ENCODE data around the gene PCSK6.

PCSK6 gene

DNA sequence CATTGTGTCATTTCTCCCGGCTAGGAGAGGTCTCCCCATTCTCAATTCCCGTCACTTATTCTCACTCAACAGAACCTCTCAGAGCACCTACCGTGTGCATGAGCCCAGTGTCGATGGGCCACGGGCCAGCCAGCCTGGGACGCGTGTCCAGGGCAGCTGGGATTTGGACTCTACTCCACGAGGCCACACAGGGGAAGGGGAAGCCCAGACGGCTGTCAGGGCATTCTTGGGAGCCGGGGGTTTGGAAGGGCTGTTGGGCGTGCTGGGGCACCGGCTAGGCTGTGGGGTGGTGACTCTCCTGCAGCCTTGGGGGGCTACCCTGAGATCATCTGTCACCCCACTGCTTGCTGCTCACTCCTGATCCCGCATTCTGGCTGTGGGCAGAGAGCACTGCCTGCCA is 41.7 kb upstream of the PCSK6 start:
- H3K4me1 ChIP-seq (ENCODE audit: insufficient read depth, low read length) = no peaks in the 10 kb centered on the region
- H3K27me3 ChIP-seq (ENCODE audit: insufficient read depth, low read length) = no peaks in the 10 kb centered on the region
- no peak overlapping the region for H3K4me3 ChIP-seq (ENCODE audit: low read length)
- no peak overlapping the region for H3K9ac ChIP-seq (ENCODE audit: low read depth, low read length)
- no peaks in the 10 kb centered on the region for H3K9me3 ChIP-seq (ENCODE audit: insufficient read depth, low read depth, low read length)
- no peak overlapping the region for H3K27ac ChIP-seq (ENCODE audit: low read length)
- no peaks in the 10 kb centered on the region for H3K36me3 ChIP-seq (ENCODE audit: insufficient read depth, low read depth, low read length)

DNA sequence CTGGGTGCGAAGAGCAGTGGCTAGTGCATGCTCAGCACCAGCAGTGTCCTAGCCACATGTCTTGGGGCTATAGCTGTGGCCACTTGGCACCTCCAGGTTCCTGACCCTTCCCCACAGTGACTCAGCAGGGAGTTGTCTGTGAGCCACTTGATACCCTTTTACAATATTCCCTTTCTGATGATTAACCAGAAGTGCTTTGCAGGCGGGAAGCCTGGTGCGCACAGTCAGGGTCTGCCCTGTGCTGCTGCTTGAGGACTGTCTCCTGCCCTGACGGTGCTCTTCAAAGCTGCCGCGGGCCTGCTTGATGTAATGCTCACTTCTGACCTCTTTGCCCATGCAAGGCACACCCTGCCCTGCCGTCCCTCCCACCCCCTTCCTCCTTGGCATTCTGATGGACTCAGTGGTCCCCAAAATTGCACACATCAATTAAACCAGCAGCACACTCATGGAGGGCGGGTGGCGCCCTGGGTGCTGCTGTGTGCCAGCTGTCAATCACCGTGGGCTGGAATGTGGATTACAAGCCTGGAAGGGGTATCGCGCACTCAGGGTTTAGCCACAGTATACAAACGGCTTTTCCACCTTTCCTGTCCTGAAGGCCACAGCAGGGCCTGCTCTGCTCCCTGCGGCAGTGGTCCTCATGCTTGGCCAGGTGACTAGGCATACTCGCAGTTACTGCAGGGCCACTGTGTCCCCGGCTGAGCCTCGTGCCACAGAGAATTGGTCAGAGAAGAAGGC is 40.9 kb upstream of the PCSK6 start:
- H3K27me3 ChIP-seq (ENCODE audit: insufficient read depth, low read length) = no peaks in the 10 kb centered on the region
- H3K9ac ChIP-seq (ENCODE audit: low read depth, low read length) = no peak overlapping the region
- H3K27ac ChIP-seq (ENCODE audit: low read length) = no peak overlapping the region
- no peaks in the 10 kb centered on the region for H3K4me1 ChIP-seq (ENCODE audit: insufficient read depth, low read length)
- no peaks in the 10 kb centered on the region for H3K36me3 ChIP-seq (ENCODE audit: insufficient read depth, low read depth, low read length)
- no peaks in the 10 kb centered on the region for H3K9me3 ChIP-seq (ENCODE audit: insufficient read depth, low read depth, low read length)
- H3K4me3 ChIP-seq (ENCODE audit: low read length) = no peak overlapping the region

DNA sequence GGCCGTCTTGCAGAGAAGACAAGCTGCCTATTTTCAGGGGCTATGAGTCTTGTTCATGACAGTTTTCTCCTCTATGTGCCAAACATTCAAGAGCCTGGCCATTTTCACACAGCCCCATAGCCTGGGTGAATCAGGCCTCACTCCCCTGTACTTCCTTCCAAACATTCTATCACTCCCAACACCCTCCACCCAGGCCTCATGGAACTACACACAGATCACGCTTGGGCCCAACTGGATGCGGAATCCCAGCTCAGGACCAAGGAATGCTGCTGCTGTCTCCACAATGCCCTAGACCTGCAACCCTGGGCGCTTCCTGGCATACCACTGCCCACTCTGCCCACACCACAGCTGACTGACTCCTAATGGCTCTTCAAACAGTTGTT is 39.4 kb upstream of the PCSK6 start:
- Histone ChIP-seq H3K9me3 (ENCODE audit: insufficient read depth, low read depth, low read length) (no peaks in the 10 kb centered on the region), H3K27ac (ENCODE audit: low read length) (no peak overlapping the region), H3K4me3 (ENCODE audit: low read length) (no peak overlapping the region), H3K4me1 (ENCODE audit: insufficient read depth, low read length) (no peaks in the 10 kb centered on the region), H3K9ac (ENCODE audit: low read depth, low read length) (no peak overlapping the region), H3K27me3 (ENCODE audit: insufficient read depth, low read length) (no peaks in the 10 kb centered on the region), H3K36me3 (ENCODE audit: insufficient read depth, low read depth, low read length) (no peaks in the 10 kb centered on the region)

- Histone ChIP-seq H3K4me3 (ENCODE audit: low read length) (no peak overlapping the region), H3K36me3 (ENCODE audit: insufficient read depth, low read depth, low read length) (no peaks in the 10 kb centered on the region), H3K9me3 (ENCODE audit: insufficient read depth, low read depth, low read length) (no peaks in the 10 kb centered on the region), H3K27me3 (ENCODE audit: insufficient read depth, low read length) (no peaks in the 10 kb centered on the region), H3K4me1 (ENCODE audit: insufficient read depth, low read length) (no peaks in the 10 kb centered on the region), H3K9ac (ENCODE audit: low read depth, low read length) (no peak overlapping the region), H3K27ac (ENCODE audit: low read length) (no peak overlapping the region)
These were observed 38.8 kb upstream of the PCSK6 start for GRCh38 chr15:101528108-101528916.

DNA sequence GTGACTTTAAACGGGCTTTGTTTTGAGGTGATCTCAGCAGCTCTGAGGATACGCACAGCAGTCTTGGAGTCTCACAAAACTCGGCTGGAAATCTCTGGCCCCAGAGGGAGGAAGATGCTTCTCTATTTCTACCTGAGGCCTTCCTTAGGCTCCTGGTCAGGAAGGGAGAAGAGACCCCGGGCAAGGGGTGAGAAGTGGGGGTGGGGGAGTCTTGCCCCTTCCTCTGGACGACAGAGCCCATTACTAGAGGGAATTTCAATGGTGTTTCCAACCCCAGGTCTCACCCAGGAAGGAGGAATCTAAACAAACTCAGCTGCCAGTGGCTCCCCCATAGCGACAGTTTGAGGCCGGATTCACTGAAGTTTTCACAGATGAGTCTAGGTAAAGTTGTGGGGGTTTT is 37.4 kb upstream of the PCSK6 start:
- Histone ChIP-seq H3K9ac (ENCODE audit: low read depth, low read length) (no peak overlapping the region), H3K27ac (ENCODE audit: low read length) (no peak overlapping the region), H3K4me1 (ENCODE audit: insufficient read depth, low read length) (no peaks in the 10 kb centered on the region), H3K9me3 (ENCODE audit: insufficient read depth, low read depth, low read length) (no peaks in the 10 kb centered on the region), H3K4me3 (ENCODE audit: low read length) (no peak overlapping the region), H3K36me3 (ENCODE audit: insufficient read depth, low read depth, low read length) (no peaks in the 10 kb centered on the region), H3K27me3 (ENCODE audit: insufficient read depth, low read length) (no peaks in the 10 kb centered on the region)

DNA sequence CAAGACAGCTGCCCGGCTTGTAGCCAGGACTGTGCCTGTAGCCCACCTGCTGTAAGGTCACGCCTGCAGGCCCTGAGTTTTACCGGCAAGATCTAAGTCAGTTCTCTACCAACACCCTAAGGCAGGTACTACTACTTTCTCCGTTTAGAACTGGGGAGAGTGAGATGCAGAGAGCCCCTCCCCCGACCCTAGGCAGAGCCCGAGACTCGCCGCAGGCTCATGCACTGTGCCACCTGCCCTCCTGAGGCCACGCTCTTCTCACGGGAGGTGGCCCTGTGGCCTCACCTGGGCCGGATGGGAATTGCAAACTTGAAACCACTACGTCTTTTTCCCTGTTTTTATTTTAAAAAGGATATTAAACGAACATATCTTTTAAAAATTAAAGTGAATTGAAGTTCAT is 36.9 kb upstream of the PCSK6 start:
- Histone ChIP-seq H3K9ac (ENCODE audit: low read depth, low read length) (no peak overlapping the region), H3K27me3 (ENCODE audit: insufficient read depth, low read length) (no peaks in the 10 kb centered on the region), H3K36me3 (ENCODE audit: insufficient read depth, low read depth, low read length) (no peaks in the 10 kb centered on the region), H3K27ac (ENCODE audit: low read length) (no peak overlapping the region), H3K4me3 (ENCODE audit: low read length) (no peak overlapping the region), H3K4me1 (ENCODE audit: insufficient read depth, low read length) (no peaks in the 10 kb centered on the region), H3K9me3 (ENCODE audit: insufficient read depth, low read depth, low read length) (no peaks in the 10 kb centered on the region)

DNA sequence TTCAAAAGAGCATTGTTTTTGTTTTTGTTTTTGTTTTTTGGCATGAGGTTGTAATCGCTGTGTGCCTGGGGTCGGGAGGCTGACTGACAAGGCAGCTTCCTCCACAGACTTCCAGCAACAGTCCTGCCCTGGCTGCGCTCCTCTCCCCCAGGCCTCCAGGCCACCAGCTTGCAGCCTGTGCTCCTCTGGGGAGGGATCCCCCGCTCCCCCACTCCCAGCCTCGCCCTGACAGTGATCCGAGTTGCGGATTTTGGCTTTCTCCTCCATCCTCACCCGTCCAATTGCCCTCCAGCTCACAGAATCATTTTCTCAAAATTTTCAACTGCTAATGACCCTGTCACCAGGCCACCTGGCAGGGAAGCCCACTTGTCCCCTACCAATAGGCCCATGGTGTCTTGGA is 36.5 kb upstream of the PCSK6 start:
- Histone ChIP-seq H3K4me1 (ENCODE audit: insufficient read depth, low read length) (no peaks in the 10 kb centered on the region), H3K9me3 (ENCODE audit: insufficient read depth, low read depth, low read length) (no peaks in the 10 kb centered on the region), H3K9ac (ENCODE audit: low read depth, low read length) (no peak overlapping the region), H3K27ac (ENCODE audit: low read length) (no peak overlapping the region), H3K4me3 (ENCODE audit: low read length) (no peak overlapping the region), H3K27me3 (ENCODE audit: insufficient read depth, low read length) (no peaks in the 10 kb centered on the region), H3K36me3 (ENCODE audit: insufficient read depth, low read depth, low read length) (no peaks in the 10 kb centered on the region)

- Histone ChIP-seq H3K9me3 (ENCODE audit: insufficient read depth, low read depth, low read length) (no peaks in the 10 kb centered on the region), H3K4me1 (ENCODE audit: insufficient read depth, low read length) (no peaks in the 10 kb centered on the region), H3K27me3 (ENCODE audit: insufficient read depth, low read length) (no peaks in the 10 kb centered on the region), H3K4me3 (ENCODE audit: low read length) (no peak overlapping the region), H3K36me3 (ENCODE audit: insufficient read depth, low read depth, low read length) (no peaks in the 10 kb centered on the region), H3K9ac (ENCODE audit: low read depth, low read length) (no peak overlapping the region), H3K27ac (ENCODE audit: low read length) (no peak overlapping the region)
These were observed 35.7 kb upstream of the PCSK6 start for GRCh38 chr15:101525087-101525669.

DNA sequence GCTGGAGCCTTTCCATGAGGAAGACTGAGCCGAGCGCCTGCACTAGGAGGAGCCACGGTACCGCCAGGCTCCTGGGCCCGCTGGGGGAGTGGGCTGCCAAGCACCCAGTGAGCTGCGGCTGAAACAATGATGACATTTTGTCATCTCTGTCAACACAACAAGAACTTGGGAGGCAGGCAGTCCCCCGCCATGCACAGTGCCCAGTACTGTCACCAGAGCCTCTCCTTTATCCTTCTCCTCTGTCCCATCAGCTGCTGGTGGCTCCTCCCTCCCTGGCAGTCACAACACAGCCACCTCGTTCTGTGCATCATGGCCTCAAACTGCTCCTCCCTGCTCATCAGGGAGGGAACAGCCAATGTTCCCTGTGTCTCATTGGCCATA is 34.0 kb upstream of the PCSK6 start:
- H3K9me3 ChIP-seq (ENCODE audit: insufficient read depth, low read depth, low read length) = no peaks in the 10 kb centered on the region
- no peak overlapping the region for H3K4me3 ChIP-seq (ENCODE audit: low read length)
- no peak overlapping the region for H3K9ac ChIP-seq (ENCODE audit: low read depth, low read length)
- no peaks in the 10 kb centered on the region for H3K4me1 ChIP-seq (ENCODE audit: insufficient read depth, low read length)
- H3K36me3 ChIP-seq (ENCODE audit: insufficient read depth, low read depth, low read length) = no peaks in the 10 kb centered on the region
- no peak overlapping the region for H3K27ac ChIP-seq (ENCODE audit: low read length)
- H3K27me3 ChIP-seq (ENCODE audit: insufficient read depth, low read length) = no peaks in the 10 kb centered on the region

DNA sequence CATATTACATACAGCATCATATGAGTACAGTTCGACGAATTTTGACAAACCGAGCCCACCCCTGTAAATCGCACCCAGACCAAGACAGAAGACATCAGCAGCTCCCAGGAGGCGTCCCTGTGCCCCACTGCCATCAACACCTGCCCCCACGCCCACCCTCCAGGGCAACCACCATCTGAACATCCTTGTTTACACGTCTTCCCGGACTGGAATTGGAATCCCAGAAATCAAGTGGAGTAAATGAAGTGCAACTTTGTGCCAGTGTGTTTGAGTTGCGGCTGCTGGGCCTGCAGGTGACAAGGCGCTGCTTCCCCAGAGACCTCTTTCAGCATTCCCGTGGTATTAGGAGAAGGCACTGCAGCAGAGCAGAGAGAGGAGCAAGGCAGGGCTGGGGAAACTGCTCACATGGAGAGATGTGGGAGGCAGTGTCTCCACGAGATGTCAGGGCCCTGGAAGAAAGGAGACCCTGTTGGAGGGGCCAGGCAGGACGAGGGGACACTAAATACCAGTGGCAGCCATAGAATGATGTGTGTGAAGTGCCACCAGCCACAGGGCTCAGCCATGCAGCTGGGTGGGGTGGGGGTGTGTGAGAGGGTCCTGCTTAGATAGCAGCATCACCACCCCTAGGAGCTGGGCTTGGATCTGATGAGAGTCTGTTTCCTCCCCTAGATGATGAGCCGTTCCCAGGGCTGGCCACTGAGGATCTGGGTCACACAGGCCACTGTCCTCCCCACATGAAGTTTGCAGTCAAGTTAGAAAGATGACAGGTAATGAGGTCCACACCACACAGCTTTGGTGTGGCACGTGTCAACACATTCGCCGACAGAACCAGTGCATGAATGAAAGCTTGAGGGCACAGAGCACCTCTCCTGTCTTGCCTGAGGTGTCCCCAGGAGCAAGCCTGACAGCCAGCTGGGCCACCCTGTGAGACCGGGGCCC is 33.4 kb upstream of the PCSK6 start:
- Histone ChIP-seq H3K4me3 (ENCODE audit: low read length) (no peak overlapping the region), H3K27ac (ENCODE audit: low read length) (no peak overlapping the region), H3K4me1 (ENCODE audit: insufficient read depth, low read length) (no peaks in the 10 kb centered on the region), H3K9me3 (ENCODE audit: insufficient read depth, low read depth, low read length) (no peaks in the 10 kb centered on the region), H3K9ac (ENCODE audit: low read depth, low read length) (no peak overlapping the region), H3K27me3 (ENCODE audit: insufficient read depth, low read length) (no peaks in the 10 kb centered on the region), H3K36me3 (ENCODE audit: insufficient read depth, low read depth, low read length) (no peaks in the 10 kb centered on the region)

DNA sequence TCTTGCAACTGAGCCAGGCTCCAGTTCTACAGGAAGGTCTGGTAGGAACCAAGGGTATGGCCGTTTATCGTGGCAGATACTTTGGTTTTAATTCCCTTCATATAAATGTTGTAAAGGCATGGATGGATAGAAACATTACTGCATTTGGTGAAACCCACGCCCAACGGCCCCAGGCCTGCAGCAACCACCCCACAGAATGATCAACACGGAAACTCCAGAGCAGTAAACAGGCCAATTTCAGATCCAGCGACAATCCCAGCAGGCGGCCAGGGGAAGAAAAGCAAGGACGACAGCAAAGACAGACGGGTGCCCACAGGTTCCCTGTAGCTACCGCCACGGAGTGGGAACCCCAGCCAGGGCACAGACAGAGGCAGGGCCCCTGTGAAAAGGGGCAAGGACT is 32.6 kb upstream of the PCSK6 start:
- H3K9ac ChIP-seq (ENCODE audit: low read depth, low read length) = no peak overlapping the region
- no peak overlapping the region for H3K27ac ChIP-seq (ENCODE audit: low read length)
- H3K4me3 ChIP-seq (ENCODE audit: low read length) = no peak overlapping the region
- no peaks in the 10 kb centered on the region; the same call in 1 of the 2 replicates for H3K9me3 ChIP-seq (ENCODE audit: insufficient read depth, low read depth, low read length)
- H3K27me3 ChIP-seq (ENCODE audit: insufficient read depth, low read length) = no peaks in the 10 kb centered on the region
- H3K4me1 ChIP-seq (ENCODE audit: insufficient read depth, low read length) = no peaks in the 10 kb centered on the region
- H3K36me3 ChIP-seq (ENCODE audit: insufficient read depth, low read depth, low read length) = no peaks in the 10 kb centered on the region
